GM11168 (cell line): ENCODE data around the gene CAPNS1.
"Not testable (repeated sequence)": the region's sequence is repeated elsewhere in the genome, so short reads cannot be mapped to it uniquely, and the experiment has no call there.

Experiments used
- in situ Hi-C: fragments of 300-500 bp; cut with MboI; formaldehyde crosslinking; loops from one replicate; pipeline ENCODE4 v1.12.0; 2022; ENCODE audit warnings: low sequenced_read_pairs; ENCODE audit not compliant: unreplicated experiment

Gene CAPNS1

GRCh38 chr19:36113894-36114720 is 25.8 kb upstream of the CAPNS1 start:
- in situ Hi-C loops = no loop called here

- in situ Hi-C loops = no loop called here
These were observed 25.0 kb upstream of the CAPNS1 start, which contains the start of gene POLR2I for GRCh38 chr19:36114721-36115452. Gene POLR2I, minus strand, starts transcription at chr19:36114875. Its CDS starts 19 bp downstream, at chr19:36114856.

DNA sequence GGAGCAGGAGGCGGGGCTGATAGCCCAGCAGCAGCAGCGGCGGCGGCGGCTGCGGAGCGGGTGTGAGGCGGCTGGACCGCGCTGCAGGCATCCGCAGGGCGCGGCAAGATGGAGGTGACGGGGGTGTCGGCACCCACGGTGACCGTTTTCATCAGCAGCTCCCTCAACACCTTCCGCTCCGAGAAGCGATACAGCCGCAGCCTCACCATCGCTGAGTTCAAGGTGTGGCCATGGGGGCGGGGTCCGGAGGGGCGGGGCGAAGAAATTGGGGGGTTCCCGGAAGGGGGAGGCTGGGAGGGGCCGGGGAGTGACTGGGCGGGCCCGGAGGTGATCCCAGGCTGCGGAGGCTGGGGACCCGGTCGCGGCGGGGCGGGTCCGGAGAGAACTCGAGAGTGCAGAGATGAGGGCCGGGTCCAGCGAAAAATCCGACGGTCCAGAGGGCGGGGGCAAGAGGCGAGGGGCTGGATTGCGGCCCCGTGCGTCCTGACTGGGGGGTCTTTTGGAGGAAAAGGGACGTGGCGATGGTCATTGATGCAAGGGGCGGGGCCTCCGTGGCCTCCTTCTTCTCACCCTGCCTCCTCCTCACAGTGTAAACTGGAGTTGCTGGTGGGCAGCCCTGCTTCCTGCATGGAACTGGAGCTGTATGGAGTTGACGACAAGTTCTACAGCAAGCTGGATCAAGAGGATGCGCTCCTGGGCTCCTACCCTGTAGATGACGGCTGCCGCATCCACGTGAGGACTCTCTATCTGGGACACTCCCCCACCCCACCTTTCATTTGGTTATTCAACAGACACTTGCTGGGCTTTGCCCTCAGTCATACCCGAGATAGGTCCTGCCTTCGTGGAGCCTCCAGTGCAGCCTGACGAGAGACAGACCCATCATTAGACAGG is 24.2 kb upstream of the CAPNS1 start, which contains the start of gene TBCB:
TSS of gene TBCB (plus strand) at position 16 of the 891 bp plus-strand sequence. CDS start at position 109, 93 bp downstream.
- in situ Hi-C loops = no loop called here

- in situ Hi-C loops = no loop called here
These were observed 23.6 kb upstream of the CAPNS1 start for GRCh38 chr19:36116344-36116637.

- in situ Hi-C loops = no loop called here
These were observed 19.5 kb upstream of the CAPNS1 start for GRCh38 chr19:36120092-36120983.

DNA sequence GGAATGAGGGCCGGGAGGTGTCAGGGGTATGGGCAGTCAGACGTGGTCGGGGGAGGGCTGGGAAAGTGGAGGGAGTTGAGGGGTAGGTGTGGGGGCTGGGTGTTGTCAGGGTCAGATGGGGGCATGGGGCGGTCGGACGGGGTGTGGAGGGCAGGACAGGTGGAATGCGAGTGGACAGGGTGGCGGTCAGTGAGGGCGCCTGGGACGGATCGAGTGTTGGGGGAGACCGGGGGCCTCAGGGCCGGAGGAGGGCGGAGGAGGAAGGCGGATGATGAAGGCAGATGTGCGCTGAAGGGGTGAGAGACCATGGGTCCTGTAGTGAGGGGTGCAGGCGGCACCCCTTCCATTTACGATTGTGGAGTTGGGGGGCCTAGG is 18.9 kb upstream of the CAPNS1 start:
- in situ Hi-C loops = no loop called here

GRCh38 chr19:36121486-36122124 is 18.3 kb upstream of the CAPNS1 start:
- in situ Hi-C loops = no loop called here

DNA sequence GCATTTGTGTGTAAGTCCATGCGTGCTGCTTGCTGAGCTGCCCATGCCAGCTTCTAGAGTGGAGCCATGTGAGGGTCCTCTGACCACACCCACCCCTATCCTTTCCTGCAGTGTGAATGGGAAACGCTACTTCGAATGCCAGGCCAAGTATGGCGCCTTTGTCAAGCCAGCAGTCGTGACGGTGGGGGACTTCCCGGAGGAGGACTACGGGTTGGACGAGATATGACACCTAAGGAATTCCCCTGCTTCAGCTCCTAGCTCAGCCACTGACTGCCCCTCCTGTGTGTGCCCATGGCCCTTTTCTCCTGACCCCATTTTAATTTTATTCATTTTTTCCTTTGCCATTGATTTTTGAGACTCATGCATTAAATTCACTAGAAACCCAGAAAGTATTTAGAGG is 14.3 kb upstream of the CAPNS1 start:
- in situ Hi-C loops = loop anchor here (5.0 kb wide), 1 partner anchor 47 kb away; no protein-coding TSS in a partner anchor

DNA sequence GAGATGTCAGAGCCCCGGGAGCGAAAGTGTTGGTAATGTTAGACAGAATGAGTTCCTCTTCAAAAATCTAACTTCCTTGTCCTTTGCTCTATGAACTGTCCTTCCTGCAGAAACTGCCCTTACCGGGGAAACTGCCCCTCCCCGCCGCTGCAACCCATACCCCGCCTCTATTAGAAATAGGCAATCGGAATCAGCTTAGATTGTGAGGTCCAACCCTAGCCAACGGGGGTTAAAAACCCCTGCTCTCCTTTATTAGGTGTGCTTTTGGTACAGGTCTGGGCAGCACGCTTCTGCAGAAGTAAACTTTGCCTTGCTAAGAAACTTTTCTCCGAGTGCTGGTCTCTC is 11.5 kb upstream of the CAPNS1 start:
- in situ Hi-C loops = loop anchor here (5.0 kb wide), 1 partner anchor 44 kb away; no protein-coding TSS in a partner anchor

- in situ Hi-C loops = not testable (repeated sequence)
These were observed 8.6 kb upstream of the CAPNS1 start for GRCh38 chr19:36131221-36131620.

- in situ Hi-C loops = not testable (repeated sequence)
These were observed 5.0 kb upstream of the CAPNS1 start for GRCh38 chr19:36134867-36135266.

DNA sequence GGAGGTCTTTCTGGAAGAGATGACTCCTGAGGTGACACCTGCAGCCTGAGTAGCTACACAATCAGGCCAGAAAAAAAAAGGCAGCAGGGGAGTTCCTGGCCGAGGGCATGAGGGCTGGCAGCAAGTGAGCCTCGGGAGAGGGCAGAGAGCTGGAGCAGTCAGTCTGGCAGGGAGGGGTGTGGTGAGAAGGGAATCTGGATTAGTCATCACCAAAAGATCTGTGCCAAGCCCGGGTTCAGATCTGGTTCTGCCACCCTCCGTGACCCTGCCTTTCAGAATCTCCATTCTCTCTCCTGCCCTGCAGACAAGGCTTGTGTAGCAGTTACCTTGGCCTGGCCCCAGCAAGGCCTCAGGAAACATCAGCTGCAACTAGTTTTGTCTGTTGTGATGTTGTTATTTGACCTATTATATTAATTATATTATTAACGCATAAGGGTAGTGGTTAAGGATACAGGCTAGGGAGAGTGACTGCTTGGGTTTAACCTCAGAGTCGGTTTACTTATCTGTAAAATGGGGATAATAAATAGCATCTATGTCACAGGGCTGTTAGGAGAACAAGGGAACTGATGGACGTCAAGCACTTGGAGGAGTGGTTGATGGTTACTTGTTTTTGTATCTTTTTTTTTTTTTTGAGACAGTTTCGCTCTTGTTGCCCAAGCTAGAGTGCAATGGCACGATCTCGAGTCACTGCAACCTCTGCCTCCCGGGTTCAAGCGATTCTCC is 2.7 kb upstream of the CAPNS1 start:
- in situ Hi-C loops = no loop called here

DNA sequence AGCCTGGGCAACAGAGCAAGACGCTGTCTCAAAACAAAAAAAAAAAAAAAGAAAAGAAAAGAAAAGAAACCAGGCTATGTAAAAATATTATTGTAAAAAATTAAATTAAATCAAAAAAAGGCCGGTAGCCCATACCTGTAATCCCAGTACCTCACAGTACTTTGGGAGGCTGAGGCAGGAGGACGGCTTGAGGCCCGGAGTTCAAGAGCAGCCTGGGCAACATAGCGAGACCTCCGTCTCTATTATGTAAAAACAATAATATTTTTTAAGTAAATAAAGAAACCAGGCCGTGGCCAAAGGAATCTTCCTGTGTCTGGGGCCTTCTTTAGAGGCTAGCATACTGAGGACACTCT is 770 bp upstream of the CAPNS1 start:
- in situ Hi-C loops = no loop called here

DNA sequence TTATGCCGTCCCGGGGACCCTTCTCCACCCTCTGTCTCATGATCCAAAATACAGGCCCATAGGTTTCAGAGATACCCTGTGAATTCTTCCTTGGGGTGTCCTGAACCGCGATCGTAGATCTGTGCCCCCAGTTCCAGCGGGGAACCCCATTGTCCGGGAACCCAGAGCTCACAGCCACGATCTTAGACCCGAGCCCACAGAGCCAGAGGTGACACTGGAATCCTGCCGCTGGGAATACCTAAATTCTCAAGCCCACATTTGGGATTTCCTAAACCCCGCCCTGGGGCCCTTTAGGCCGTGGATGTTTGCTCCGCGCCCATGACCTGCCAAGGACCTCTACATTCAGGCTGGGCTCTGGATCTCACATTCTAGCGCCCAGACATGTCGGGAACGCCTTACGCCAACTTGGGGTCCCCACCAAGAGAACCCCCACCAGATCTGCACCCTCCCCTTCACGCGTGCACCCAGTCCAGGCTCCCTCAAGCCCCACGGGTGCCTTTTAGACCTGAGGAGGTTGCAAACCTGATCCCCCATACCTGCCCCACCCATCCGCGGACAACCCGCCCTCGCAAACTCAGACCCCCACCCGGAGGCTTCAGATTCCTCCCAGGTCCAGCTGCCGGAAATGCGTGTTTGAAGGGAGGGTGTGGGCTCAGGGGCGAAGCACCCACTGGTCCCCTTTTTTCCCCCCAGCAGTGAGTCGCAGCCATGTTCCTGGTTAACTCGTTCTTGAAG is 605 bp downstream of the CAPNS1 start:
- in situ Hi-C loops = no loop called here

DNA sequence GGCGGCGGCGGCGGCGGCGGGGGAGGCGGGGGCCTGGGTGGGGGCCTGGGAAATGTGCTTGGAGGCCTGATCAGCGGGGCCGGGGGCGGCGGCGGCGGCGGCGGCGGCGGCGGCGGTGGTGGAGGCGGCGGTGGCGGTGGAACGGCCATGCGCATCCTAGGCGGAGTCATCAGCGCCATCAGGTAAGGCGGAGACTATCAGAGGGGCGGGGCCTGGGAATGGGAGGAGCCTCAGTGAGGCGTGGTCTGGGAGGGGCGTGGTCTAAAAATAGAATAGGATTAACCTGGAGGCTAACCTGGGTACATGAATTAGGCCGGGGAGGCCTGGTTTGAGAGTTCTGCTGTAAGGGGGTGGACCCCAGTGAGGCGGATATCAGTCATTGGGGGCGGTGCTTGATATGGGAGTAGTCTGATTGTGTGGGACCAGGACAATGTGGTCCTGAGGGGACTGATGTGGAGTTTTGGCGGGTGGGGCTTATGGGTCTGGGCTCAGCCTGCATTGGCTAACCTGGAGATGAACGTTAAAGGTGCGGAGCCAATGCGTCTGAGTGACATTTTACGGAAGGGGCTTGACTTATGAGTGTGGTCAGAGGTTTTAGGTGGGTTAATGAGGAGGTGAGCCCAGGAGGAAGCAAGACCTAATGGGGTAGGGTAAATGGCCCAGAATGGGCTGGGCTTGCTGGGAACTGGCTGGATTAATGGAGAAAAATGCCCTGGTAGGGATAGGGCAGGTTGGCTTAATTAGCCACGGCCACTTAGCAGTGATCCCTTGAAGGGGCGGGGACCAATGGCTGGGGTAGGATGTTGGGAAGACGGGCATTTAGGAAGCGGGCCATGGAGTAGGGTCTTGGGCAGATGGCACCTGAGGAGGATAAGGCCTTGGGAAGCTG is 1.4 kb downstream of the CAPNS1 start:
- in situ Hi-C loops = no loop called here

DNA sequence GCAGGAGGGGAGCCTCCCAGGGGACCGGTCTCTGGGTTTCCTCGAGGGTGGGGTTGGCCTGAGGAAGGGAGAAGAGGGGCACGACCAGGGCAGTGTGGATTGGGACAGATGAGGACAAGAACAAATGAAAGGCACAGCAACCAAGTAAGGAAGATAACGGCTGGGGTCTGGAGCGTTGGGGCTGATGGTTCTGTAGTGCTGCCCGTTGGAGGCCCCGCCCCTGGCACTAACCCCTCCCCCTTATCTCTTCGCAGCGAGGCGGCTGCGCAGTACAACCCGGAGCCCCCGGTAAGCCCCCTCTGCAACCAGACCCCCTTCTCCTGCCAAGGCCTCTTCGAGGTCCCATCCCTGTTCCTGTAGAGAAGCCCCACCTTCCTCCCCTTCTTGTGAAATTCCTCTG is 2.2 kb downstream of the CAPNS1 start:
- in situ Hi-C loops = no loop called here

DNA sequence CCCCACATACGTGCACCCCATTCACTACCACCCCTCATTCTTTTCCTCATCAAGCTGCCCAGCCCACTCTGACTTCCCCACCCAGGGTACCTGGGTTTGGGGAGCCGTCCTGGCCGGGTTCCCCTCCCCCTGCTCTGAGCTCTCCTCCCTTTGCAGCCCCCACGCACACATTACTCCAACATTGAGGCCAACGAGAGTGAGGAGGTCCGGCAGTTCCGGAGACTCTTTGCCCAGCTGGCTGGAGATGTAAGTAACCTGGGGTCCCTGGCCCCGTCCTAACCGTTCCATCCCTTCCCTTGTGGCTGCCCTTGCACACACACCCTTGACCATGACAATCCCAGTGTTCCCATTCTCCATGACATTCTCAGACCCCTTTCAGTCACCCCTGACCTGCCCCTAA is 2.6 kb downstream of the CAPNS1 start:
- in situ Hi-C loops = no loop called here
